HUES64 (cell line): Measurements from ENCODE around the gene RYR1.

Experiments used
- H3K27ac ChIP-seq: 2 replicates; pipeline ENCODE4 v1.7.0; 2013; ENCODE audit warnings: low read depth, low read length, inconsistent platforms
- H3K27me3 ChIP-seq: 2 replicates; pipeline ENCODE4 v1.6.1; 2013; ENCODE audit warnings: mild to moderate bottlenecking, low read length; ENCODE audit not compliant: insufficient read depth
- H3K36me3 ChIP-seq: 2 replicates; pipeline ENCODE4 v1.6.1; 2013; ENCODE audit warnings: mild to moderate bottlenecking, low read length; ENCODE audit not compliant: insufficient read depth
- H3K4me1 ChIP-seq: 2 replicates; pipeline ENCODE4 v1.6.1; 2013; ENCODE audit warnings: mild to moderate bottlenecking, low read length, moderate library complexity; ENCODE audit not compliant: insufficient read depth
- H3K4me3 ChIP-seq: 2 replicates; pipeline ENCODE4 v1.5.1; 2013; ENCODE audit warnings: mild to moderate bottlenecking, low read length, moderate library complexity
- H3K9ac ChIP-seq: 2 replicates; pipeline ENCODE4 v1.6.1; 2013; ENCODE audit warnings: mild to moderate bottlenecking, low read depth, low read length
- H3K9me3 ChIP-seq: 2 replicates; pipeline ENCODE4 v1.6.1; 2013; ENCODE audit warnings: low read depth, low read length; ENCODE audit not compliant: insufficient read depth
- WGBS: fragments of 150-250, 120-280 bp; methylation state at CpG from one replicate; pipeline ENCODE4 v1.1.7; 2013; ENCODE audit warnings: missing lambda C conversion rate; 5-methylcytosine and 5-hydroxymethylcytosine counted together

The RYR1 gene

DNA sequence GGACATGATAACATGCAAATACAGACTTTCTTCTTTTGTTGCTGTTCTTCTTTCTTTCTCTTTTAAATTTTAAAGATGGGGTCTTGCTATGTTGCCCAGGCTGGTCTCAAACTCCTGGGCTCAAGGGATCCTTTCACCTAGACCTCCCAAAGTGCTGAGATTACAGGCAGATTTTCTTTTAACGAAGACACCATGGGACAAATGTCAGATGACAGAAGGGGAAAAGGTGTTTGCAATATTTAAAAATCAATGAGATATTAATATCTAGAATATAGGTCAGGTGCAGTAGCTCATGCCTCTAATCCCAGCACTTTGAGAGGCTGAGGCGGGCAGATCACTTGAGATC, 3.7 kb upstream of the RYR1 start:
- Histone ChIP-seq H3K27me3 (no peaks in the 10 kb centered on the region; the same call in 1 of the 2 replicates), H3K9me3 (no peaks in the 10 kb centered on the region), H3K9ac (no peak overlapping the region), H3K36me3 (no peaks in the 10 kb centered on the region), H3K4me1 (peaks cover 14% of the 10 kb centered on the region), H3K4me3 (no peak overlapping the region), H3K27ac (no peak overlapping the region)
- 90% methylated on average over 2 of the region's 2 CpGs for WGBS

DNA sequence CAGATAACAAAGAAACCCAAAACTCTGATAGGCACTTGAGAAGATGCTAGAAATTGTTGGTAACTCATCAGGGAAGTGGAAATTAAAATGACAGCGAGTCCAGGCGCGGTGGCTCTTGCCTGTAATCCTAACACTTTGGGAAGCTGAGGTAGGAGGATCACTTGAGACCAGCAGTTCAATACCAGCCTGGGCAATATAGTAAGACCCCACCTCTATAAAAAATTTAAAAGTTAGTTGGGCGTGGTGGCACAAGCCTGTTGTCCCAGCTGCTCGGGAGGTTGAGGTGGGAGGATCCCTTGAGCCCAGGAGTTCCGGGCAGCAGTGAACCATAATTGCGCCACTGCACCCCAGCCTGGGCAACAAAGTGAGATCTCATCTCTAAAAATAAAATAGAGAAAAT, 2.6 kb upstream of the RYR1 start:
- Histone ChIP-seq H3K36me3 (no peaks in the 10 kb centered on the region), H3K4me1 (peaks cover 12% of the 10 kb centered on the region), H3K9ac (no peak overlapping the region), H3K27me3 (no peaks in the 10 kb centered on the region; the same call in 1 of the 2 replicates), H3K27ac (no peak overlapping the region), H3K4me3 (no peak overlapping the region), H3K9me3 (no peaks in the 10 kb centered on the region)
- 97% methylated on average over 6 of the region's 7 CpGs for WGBS

DNA sequence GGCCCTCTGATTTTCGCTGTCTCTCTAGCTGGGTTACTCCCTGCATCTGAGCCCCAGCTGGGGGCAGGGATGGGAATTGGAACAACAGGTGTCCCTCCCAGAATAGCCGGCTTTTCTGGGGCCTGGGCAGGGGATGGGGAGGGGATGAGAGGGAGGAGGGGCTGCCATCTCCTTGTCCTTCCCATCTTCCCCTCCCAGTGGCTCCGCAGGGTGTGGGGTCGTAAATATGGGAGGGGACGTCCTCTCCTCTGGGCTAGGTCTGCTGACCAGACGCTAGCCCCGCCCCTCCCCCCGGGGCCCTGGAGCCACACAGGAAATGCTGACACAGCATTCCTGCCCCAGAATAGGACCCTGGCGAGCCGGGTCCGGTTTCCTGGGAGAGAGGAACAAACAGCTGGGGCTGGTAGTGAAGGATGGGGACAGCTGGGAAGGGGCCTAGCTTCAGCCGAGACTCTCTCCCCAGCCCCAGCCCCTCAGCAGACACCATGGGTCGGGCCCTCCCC, 1.1 kb downstream of the RYR1 start:
- H3K4me3 ChIP-seq, result peak overlapping the region; percentile 58
- no peaks in the 10 kb centered on the region; the same call in 1 of the 2 replicates for H3K27me3 ChIP-seq
- H3K9ac ChIP-seq, result peak overlapping the region; percentile 53
- peaks cover 4% of the 10 kb centered on the region; the same call in 1 of the 2 replicates for H3K4me1 ChIP-seq
- peak overlapping the region; percentile 86 for H3K27ac ChIP-seq
- 9% methylated on average over 9 of the region's 13 CpGs for WGBS
- no peaks in the 10 kb centered on the region for H3K9me3 ChIP-seq
- no peaks in the 10 kb centered on the region for H3K36me3 ChIP-seq

DNA sequence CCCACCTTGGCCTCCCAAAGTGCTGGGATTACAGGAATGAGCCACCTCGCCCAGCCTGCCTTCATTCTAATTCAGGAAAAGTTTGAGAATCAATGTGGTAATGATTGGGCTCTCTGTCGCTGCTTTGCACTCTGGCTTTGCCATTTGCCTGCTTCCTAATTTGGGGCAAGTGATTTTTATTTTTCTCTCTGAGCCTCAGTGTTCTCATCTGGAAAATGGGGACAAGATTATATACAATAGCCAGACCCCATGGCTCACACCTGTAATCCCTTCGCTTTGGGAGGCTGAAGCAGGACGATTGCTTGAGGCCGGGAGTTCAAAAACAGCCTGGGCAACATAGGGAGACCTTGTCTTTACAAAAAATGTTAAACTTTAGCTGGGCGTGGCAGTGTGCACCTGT, 3.8 kb downstream of the RYR1 start:
- Histone ChIP-seq H3K36me3 (no peaks in the 10 kb centered on the region), H3K27me3 (no peaks in the 10 kb centered on the region; the same call in 1 of the 2 replicates), H3K9ac (no peak overlapping the region), H3K9me3 (no peaks in the 10 kb centered on the region), H3K27ac (no peak overlapping the region), H3K4me1 (peaks cover 4% of the 10 kb centered on the region; the same call in 1 of the 2 replicates), H3K4me3 (no peak overlapping the region)
- 97% methylated on average over 6 of the region's 6 CpGs for WGBS

DNA sequence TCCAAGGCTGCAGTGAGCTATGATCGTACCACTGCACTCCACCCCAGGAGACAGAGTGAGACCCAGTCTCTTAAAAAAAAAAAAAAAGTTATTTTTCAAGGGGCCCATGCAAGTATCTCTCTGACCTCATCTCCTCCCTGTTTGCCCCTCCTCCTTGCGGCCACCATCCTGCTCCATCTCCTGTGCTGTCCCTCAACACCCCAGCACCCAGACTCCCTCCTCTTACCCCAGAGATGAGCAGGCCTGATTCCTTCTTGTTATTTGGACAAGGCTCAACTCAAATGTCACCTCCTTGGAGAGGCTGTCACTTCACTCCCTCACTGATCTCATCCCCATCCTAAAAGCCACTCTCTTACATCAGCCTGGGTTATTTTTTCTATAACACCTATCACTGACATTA, 4.4 kb downstream of the RYR1 start:
- no peaks in the 10 kb centered on the region; the same call in 1 of the 2 replicates for H3K27me3 ChIP-seq
- no peaks in the 10 kb centered on the region for H3K36me3 ChIP-seq
- no peak overlapping the region for H3K9ac ChIP-seq
- H3K9me3 ChIP-seq, result no peaks in the 10 kb centered on the region
- WGBS, result 95% methylated on average over 2 of the region's 2 CpGs
- H3K4me1 ChIP-seq, result peaks cover 4% of the 10 kb centered on the region; the same call in 1 of the 2 replicates
- no peak overlapping the region for H3K4me3 ChIP-seq
- H3K27ac ChIP-seq, result no peak overlapping the region

DNA sequence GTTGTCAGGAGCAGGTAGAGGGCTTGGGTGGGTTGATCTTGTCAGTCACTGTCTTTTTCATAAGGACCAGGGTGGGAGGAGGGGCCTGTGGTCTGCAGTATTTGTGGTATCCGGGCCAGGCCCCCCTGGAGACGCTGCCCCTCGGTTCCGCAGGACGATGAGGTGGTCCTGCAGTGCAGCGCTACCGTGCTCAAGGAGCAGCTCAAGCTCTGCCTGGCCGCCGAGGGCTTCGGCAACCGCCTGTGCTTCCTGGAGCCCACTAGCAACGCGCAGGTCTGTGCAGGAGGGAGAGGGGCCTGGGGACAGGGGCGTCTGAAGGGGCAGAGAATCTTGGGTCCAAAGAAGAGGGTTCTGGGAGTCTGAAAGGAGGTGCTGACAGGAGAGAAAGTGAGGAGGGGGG, 7.1 kb downstream of the RYR1 start:
- Histone ChIP-seq H3K9ac (no peak overlapping the region), H3K36me3 (peaks cover 11% of the 10 kb centered on the region; the same call in 1 of the 2 replicates)
- 92% methylated on average over 14 of the region's 14 CpGs for WGBS

DNA sequence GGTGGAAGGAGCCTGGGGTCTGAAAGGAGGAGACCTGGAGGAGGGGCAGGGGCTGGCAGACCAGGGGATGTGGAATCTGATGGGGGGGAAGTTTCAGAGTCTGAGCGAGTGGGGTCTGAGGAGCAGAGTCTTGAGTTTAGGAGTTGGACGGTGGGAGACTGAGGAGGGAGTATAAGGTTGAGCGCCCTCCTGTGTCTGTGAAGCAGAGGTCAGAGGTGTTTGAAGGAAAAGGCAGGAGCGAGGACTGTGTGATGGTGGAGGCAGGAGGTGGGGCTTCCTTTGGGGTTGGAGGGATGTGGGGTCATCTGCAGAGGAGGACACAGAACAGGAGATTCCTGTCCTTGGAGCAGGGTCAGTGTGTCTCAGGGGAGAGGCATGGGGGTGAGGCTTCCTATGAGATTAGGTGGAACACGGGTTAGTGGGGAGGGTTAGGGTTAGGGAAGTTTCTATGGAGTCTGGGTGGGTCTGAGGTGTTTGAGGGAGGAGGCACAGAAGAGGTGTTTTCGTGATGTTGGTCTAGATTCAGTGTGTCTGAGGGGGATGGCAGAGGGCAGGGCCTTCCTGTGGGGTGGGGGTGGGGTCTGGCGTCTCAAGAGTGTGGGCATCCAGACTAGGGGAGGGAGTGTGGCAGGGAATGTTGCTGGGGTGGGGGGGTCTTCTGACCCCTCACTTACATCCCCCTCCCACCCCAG, 8.3 kb downstream of the RYR1 start:
- Histone ChIP-seq H3K36me3 (peaks cover 14% of the 10 kb centered on the region; the same call in 1 of the 2 replicates), H3K27ac (no peak overlapping the region), H3K9ac (no peak overlapping the region), H3K9me3 (no peaks in the 10 kb centered on the region), H3K27me3 (no peaks in the 10 kb centered on the region), H3K4me1 (no peaks in the 10 kb centered on the region), H3K4me3 (no peak overlapping the region)
- WGBS, result 51% methylated on average over 7 of the region's 7 CpGs

More for the DNA sequence above, 7.1 kb downstream of the RYR1 start:
- H3K27me3 ChIP-seq, result no peaks in the 10 kb centered on the region
- no peak overlapping the region for H3K4me3 ChIP-seq
- H3K4me1 ChIP-seq, result no peaks in the 10 kb centered on the region
- H3K27ac ChIP-seq, result no peak overlapping the region
- no peaks in the 10 kb centered on the region for H3K9me3 ChIP-seq

DNA sequence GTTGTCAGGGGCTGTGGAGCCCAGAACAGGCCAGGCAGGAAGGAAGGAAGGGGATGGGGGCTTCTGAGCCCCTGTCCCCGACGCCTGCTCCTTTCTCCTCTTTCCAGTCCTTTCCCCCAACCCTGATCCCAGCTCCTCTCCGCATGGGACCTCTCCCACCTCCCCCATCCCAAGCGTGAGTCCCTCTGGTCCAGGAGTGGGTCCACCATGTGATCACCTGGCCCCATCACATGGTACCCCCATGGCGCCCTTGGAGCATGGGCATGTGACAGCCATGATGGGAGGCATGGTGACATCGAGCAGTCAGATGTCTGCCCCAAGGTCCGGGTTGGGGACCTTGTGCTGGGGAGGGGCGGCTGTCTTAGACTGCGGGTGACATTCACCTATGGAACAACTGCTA, 9.2 kb downstream of the RYR1 start:
- Histone ChIP-seq H3K27me3 (no peaks in the 10 kb centered on the region), H3K9ac (no peak overlapping the region), H3K27ac (no peak overlapping the region), H3K4me3 (no peak overlapping the region), H3K36me3 (peaks cover 14% of the 10 kb centered on the region; the same call in 1 of the 2 replicates), H3K9me3 (no peaks in the 10 kb centered on the region), H3K4me1 (no peaks in the 10 kb centered on the region)
- 87% methylated on average over 9 of the region's 9 CpGs for WGBS

DNA sequence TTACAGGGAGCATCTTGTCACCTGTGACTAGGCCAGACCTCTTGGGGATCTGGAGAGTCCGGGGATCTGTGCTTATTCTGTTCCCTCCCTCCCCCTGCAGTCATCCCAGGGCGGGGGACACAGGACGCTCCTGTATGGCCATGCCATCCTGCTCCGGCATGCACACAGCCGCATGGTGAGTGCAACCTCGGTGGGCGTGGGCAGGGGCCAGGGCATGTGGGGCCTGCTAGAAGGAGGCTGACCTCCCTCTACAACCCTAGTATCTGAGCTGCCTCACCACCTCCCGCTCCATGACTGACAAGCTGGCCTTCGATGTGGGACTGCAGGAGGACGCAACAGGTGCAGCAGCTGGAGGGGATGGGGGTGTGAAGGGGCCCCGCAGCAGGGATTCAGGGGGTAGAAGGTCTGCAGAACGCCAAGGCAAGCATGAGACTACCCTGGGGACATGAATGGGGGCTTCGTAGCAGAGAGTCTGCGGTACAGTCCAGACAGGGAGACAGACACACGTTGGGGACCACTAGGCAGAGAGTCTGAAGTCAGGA, 10.0 kb downstream of the RYR1 start:
- Histone ChIP-seq H3K27me3 (no peaks in the 10 kb centered on the region), H3K27ac (no peak overlapping the region), H3K9ac (no peak overlapping the region), H3K4me1 (no peaks in the 10 kb centered on the region), H3K4me3 (no peak overlapping the region), H3K9me3 (no peaks in the 10 kb centered on the region), H3K36me3 (peaks cover 14% of the 10 kb centered on the region; the same call in 1 of the 2 replicates)
- WGBS, result 94% methylated on average over 15 of the region's 15 CpGs

DNA sequence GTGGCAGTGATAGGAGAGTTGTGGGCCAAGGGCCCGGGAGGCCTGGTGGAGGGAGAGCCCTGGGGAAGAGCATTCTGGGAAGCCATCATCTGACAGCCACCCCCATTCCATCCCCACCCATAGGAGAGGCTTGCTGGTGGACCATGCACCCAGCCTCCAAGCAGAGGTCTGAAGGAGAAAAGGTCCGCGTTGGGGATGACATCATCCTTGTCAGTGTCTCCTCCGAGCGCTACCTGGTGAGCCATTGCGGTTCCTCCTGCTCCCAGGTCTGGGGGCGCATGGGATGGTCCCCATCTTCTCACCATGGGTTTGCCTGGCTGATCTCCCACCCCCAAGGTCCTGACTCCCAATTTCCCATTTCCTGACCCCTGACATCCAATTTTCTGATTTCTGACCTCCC, 10.5 kb downstream of the RYR1 start:
- Histone ChIP-seq H3K4me3 (no peak overlapping the region), H3K36me3 (peaks cover 14% of the 10 kb centered on the region; the same call in 1 of the 2 replicates), H3K27me3 (no peaks in the 10 kb centered on the region), H3K9ac (no peak overlapping the region), H3K27ac (no peak overlapping the region), H3K4me1 (no peaks in the 10 kb centered on the region), H3K9me3 (no peaks in the 10 kb centered on the region)
- 96% methylated on average over 6 of the region's 7 CpGs for WGBS

DNA sequence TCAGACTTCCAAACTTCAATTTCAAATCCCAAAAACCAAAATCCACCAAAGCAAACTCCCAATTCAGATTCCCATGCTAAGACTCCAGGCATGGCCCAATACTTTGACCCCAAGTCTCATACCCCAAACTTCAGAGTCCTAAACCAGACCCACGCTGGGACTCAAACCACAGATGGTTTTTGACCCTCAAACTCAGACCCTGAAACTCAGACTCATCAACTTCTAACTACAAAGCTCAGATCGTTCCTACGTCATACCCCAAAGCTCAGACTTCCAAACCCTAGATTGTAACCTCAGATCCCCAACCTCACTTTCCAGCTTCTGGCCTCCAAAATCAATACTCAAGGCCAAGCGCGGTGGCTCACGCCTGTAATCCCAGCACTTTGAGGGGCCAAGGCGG, 11.9 kb downstream of the RYR1 start:
- Histone ChIP-seq H3K9me3 (no peaks in the 10 kb centered on the region), H3K27ac (no peak overlapping the region), H3K27me3 (no peaks in the 10 kb centered on the region), H3K36me3 (peaks cover 14% of the 10 kb centered on the region; the same call in 1 of the 2 replicates), H3K4me3 (no peak overlapping the region), H3K4me1 (no peaks in the 10 kb centered on the region), H3K9ac (no peak overlapping the region)
- 96% methylated on average over 7 of the region's 7 CpGs for WGBS
